H54 (cell line): ENCODE results near the gene PTPRH.

Source experiments
- DNase-seq: peaks from one replicate; pipeline ENCODE4 v3.0.0; 2011; ENCODE audit warnings: low spot score, mixed read lengths; ENCODE audit not compliant: insufficient read length
- FAIRE-seq: peaks from 3 replicates; lab custom pipeline; 2011; peaks lifted over from hg19 to GRCh38; lab: Jason Lieb, UNC
- POLR2A ChIP-seq: IDR thresholded peaks from 2 replicates; pipeline ENCODE4 v1.6.1; 2011; ENCODE audit warnings: low read depth, mild to moderate bottlenecking, low read length

The PTPRH gene

GRCh38 chr19:55239004-55239403 lies 29.7 kb upstream of the PTPRH start:
- FAIRE-seq (no peak), DNase-seq (no peak)
- no peak for TF ChIP-seq POLR2A

- TF ChIP-seq POLR2A, result no peak
- DNase-seq (no peak), FAIRE-seq (no peak)
Observed at GRCh38 chr19:55238030-55238429, 28.7 kb upstream of the PTPRH start.

- no peak for FAIRE-seq
- DNase-seq, result no peak
- no peak for TF ChIP-seq POLR2A
Observed at GRCh38 chr19:55232986-55233385, 23.7 kb upstream of the PTPRH start.

- no peak for TF ChIP-seq POLR2A
- DNase-seq (no peak), FAIRE-seq (no peak)
Observed at GRCh38 chr19:55232286-55232602, 22.9 kb upstream of the PTPRH start.

DNA sequence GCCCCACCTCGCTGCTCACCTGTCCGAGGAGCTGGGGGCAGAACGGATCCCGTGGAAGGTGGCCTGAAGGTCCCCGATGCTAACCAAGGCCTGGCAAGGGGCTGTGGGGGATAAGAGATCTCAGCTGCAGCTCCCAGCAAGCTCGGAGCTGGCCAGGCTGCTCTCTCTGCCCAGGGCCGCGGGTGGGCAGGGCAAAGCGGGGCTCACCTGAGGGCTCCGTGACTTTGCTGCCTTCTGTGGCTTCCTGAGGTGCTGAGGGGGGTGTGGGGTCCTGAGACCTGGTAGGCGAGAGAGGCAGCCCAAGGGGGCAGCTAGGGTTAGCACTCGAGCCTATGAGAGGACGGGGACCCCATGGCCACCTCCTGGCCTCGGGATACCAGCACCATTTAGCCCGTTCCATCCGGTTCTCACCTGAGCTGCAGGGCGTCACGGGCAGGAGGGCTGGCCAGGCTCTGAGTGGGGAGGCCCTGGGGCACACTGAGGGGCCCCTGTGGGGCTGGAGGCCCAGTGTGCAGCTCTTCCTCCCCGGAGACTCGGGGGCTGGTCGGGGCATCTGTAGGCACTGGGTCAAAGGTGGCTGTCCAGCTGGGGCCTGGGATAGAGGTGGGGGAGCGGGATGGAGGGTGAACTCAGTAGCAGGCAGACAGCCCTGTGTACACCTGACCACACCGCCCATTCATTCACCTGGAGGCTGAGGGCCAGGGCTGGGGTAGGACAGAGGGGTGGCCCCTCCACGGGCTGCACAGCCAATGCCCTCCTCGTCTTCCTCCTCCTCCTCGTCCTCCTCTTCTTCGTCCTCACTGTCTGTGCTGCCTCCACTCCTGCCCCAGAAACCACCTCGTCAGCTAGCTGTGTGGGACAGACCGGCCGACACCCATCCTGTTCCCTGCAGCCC lies 22.3 kb upstream of the PTPRH start:
- FAIRE-seq, result no peak
- TF ChIP-seq POLR2A, result no peak
- DNase-seq, result no peak

DNA sequence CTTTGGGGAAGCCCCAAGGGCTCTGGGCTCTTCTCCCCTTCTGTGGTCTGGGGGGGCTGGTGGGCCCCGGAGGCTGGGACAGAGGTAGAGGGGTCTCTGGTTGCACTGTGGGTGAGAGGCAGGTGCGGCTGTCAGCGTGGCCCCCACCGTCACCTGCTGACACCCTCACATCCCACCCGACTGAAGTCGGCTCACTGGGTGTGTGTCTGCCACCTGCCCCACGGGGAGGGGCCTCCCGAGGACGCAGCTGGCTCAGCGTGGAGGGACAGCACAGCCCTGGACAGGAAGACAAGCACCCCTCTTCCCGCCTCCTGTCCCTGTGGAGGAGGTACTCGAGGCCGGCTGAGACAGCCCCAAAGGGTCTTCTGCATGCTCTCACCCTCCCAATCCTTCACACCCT lies 21.5 kb upstream of the PTPRH start:
- no peak for TF ChIP-seq POLR2A
- no peak for FAIRE-seq
- DNase-seq, result no peak

DNA sequence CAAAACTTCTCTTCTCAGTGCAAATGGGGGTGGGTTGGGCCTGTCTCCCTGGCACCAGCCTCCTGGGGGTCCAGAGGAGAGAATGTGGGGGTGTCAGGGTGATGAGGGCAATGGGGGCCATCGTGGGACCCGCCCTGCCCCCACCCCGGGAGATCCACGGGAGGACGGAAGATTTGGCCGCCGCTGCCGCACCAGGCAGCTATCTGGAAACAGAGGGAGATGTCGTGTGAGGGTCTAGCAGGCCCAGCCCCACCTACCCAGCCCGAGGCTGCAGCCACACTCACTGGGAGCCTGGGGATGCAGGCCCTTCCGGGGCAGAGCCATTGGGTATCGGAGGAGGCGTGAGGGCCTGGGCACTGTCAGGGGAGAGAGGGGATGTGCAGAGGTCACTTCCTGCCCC lies 21.0 kb upstream of the PTPRH start:
- DNase-seq, result no peak
- no peak for TF ChIP-seq POLR2A
- no peak for FAIRE-seq

GRCh38 chr19:55229789-55230182 lies 20.5 kb upstream of the PTPRH start:
- DNase-seq (no peak), FAIRE-seq (no peak)

GRCh38 chr19:55229145-55229788 lies 20.0 kb upstream of the PTPRH start:
- no peak for DNase-seq
- no peak for TF ChIP-seq POLR2A
- no peak for FAIRE-seq

More at GRCh38 chr19:55229789-55230182, 20.5 kb upstream of the PTPRH start:
- no peak for TF ChIP-seq POLR2A

DNA sequence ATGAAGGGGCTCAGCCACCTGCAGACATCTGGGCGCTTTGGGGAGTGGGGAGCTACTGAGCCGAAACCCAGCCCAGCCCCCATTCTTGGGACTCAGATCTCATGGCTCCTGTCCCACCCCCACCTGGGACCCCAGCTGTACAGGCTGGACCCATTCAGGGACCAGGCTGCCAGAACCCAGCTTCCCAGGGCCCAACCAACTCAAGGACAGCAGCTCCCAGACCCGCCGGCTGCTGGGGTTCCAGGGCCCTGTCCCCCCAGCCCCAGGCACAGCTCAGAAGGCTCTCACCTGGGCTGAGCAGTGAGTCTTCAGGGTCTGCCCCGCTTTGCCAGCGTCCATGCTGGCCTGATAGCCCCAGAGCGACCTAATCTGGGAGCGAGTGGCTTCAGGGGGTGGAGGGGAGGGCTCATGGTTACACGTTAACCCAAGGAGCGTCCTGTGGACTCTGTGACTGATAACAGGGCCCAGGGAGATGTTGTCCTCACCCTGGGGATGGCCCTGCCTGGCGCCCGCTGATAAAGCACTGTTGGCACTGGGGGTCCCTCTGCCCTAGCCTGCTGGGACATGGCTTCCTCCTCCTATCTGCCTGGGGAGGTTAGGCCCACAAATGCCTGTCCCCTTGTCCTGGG lies 19.2 kb upstream of the PTPRH start, which contains the start of gene TMEM86B:
Gene TMEM86B (minus strand): TSS at position 361 of the 629 bp plus-strand sequence. CDS start 22 bp downstream, at position 339.
- TF ChIP-seq POLR2A, result no peak
- no peak for FAIRE-seq
- DNase-seq, result no peak

DNA sequence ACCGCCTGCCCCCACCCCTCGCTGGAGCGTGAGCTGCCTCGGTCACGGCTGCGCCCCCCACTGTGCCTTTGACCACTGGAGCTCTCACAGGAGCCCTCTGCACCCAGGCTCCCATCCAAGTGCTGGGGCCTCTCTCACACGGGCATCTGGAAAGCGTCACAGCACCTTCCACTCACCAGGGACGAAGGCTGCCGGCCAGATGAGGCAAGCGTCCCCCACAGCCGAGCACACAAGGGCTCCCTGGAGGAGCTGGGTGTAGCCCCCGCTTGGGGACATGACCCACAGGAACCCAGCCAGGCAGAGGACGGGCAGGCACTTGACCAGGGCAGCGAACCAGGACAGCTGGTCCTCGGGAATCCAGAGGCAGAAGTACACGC lies 18.7 kb upstream of the PTPRH start:
- TF ChIP-seq POLR2A, result 0 out of 2 replicates have a peak, but pooled peaks have one; percentile 11
- no peak for FAIRE-seq

GRCh38 chr19:55227241-55228014 lies 18.1 kb upstream of the PTPRH start:
- DNase-seq (no peak), FAIRE-seq (no peak)

More for the DNA sequence above, 18.7 kb upstream of the PTPRH start:
- no peak for DNase-seq

GRCh38 chr19:55226788-55227187 lies 17.5 kb upstream of the PTPRH start:
- FAIRE-seq (no peak), DNase-seq (no peak)
- no peak for TF ChIP-seq POLR2A

More at GRCh38 chr19:55227241-55228014, 18.1 kb upstream of the PTPRH start:
- TF ChIP-seq POLR2A, result no peak
